ENCODE results near the gene SETD7. TPM values are rescaled to one million over a fixed set of nuclear protein-coding genes. Genes with fewer than 3 reads are reported as not detected.

Gene SETD7
- total RNA-seq, 2 donors from 2014 or later: 25.5 to 29.5 TPM

DNA sequence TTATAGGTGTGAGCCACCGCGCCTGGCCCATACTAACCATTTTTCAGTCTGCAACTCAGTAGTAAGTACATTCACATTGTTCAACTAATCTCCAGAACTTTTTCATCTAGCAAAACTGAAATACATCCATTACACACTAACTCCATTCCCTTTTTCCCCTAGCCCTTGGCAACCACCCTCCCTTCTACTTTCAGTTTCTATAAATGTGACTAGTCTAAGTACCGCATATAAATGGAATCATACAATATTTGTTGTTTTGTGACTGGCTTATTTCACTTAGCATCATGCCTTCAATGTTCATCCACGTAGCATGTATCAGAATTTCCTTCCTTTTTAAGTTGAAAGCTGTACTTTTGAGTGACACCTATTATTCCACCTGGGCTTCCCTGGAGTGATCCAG, 44.6 kb upstream of the SETD7 start:
- Histone ChIP-seq H3K4me3 (no peak overlapping the region), H3K36me3 (no peaks in the 10 kb centered on the region), H3K9me3 (no peaks in the 10 kb centered on the region), H3K27me3 (no peaks in the 10 kb centered on the region), H3K9ac (ENCODE audit: low read depth in 2 of 2, low read length in 2 of 2) (no peak overlapping the region), H3K27ac (no peak overlapping the region), H3K4me1 (no peaks in the 10 kb centered on the region)
- intact Hi-C loops (cut with DNase I): no loop called here
- no peak for TF ChIP-seq CTCF (IDR thresholded peaks at IDR 0.05)
- DNase-seq: no peak

GRCh38 chr4:139599594-139600374, 43.8 kb upstream of the SETD7 start:
- TF ChIP-seq CTCF (IDR thresholded peaks at IDR 0.05): no peak
- H3K9me3 ChIP-seq: no peaks in the 10 kb centered on the region
- intact Hi-C loops (cut with DNase I): no loop called here

DNA sequence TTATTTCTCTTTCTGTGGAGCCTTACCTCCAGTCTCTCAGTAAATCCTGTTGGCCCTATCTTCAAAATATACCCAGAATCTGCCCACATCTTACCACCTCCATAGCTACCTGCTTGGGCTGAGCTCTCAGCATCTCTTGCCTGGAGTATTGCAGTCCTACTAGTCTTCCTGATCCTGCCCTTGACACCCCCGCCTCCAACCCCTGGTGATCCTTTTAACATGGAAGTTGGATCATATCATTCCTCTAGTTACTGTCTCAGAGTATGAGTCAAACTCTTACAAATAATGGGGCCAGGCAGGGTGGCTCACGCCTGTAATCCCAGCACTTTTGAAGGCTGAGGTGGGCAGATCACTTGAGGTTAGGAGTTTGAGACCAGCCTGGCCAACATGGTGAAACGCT, 43.1 kb upstream of the SETD7 start:
- no peaks in the 10 kb centered on the region for H3K36me3 ChIP-seq
- no peaks in the 10 kb centered on the region for H3K9me3 ChIP-seq
- no peak overlapping the region for H3K9ac ChIP-seq (ENCODE audit: low read depth in 2 of 2, low read length in 2 of 2)
- no peaks in the 10 kb centered on the region for H3K4me1 ChIP-seq
- intact Hi-C loops (cut with DNase I): no loop called here
- no peak for TF ChIP-seq CTCF (IDR thresholded peaks at IDR 0.05)
- no peaks in the 10 kb centered on the region for H3K27me3 ChIP-seq
- no peak overlapping the region for H3K4me3 ChIP-seq
- no peak for DNase-seq
- no peak overlapping the region for H3K27ac ChIP-seq

More at GRCh38 chr4:139599594-139600374, 43.8 kb upstream of the SETD7 start:
- Histone ChIP-seq H3K36me3 (no peaks in the 10 kb centered on the region), H3K9ac (ENCODE audit: low read depth in 2 of 2, low read length in 2 of 2) (no peak overlapping the region), H3K27ac (no peak overlapping the region), H3K27me3 (no peaks in the 10 kb centered on the region), H3K4me3 (no peak overlapping the region), H3K4me1 (no peaks in the 10 kb centered on the region)
- DNase-seq: no peak

DNA sequence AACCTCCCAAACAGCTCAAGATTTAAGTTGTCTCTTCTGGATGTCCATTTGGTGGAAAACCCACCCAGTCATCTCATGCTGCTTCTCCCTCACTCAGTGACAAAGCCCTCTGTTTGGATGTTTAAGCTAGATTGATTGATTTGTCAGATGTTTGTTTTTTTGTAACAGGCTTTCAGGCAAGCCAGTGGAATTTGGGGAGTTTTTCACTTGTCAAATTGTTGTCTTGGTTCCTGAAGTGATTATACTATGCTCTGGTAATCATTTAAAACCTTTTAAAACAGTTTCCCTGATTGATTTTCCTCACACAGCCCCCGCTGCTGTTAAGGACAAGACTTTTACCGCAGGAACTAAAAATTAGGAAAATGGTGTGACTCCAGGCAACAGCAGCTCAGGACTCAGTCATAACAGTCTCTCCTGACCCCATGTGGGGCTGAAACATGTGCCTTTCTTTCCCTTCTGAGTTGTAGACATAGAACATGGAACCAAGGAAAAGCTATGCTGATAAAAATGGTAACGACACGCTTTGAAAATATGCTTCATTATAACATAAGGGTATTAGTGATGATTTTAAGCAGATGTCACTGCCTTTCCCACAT, 40.8 kb upstream of the SETD7 start:
- no peaks in the 10 kb centered on the region for H3K27me3 ChIP-seq
- H3K9me3 ChIP-seq: no peaks in the 10 kb centered on the region
- H3K9ac ChIP-seq (ENCODE audit: low read depth in 2 of 2, low read length in 2 of 2): no peak overlapping the region
- no peaks in the 10 kb centered on the region for H3K4me1 ChIP-seq
- H3K36me3 ChIP-seq: no peaks in the 10 kb centered on the region
- TF ChIP-seq CTCF (IDR thresholded peaks at IDR 0.05): no peak
- no peak overlapping the region for H3K27ac ChIP-seq
- intact Hi-C loops (cut with DNase I): no loop called here
- no peak overlapping the region for H3K4me3 ChIP-seq
- no peak for DNase-seq

GRCh38 chr4:139596034-139596683, 40.1 kb upstream of the SETD7 start:
- intact Hi-C loops (cut with DNase I): no loop called here
- no peak overlapping the region for H3K4me3 ChIP-seq
- no peak overlapping the region for H3K9ac ChIP-seq (ENCODE audit: low read depth in 2 of 2, low read length in 2 of 2)
- H3K27me3 ChIP-seq: no peaks in the 10 kb centered on the region
- no peaks in the 10 kb centered on the region for H3K4me1 ChIP-seq
- no peak overlapping the region for H3K27ac ChIP-seq
- H3K9me3 ChIP-seq: no peaks in the 10 kb centered on the region
- no peak for TF ChIP-seq CTCF (IDR thresholded peaks at IDR 0.05)
- H3K36me3 ChIP-seq: no peaks in the 10 kb centered on the region
- no peak for DNase-seq

All from colonic mucosa (tissue), 4 donors.